Left ventricle myocardium inferior (tissue), 1 donor: Measurements from ENCODE around the gene SHISAL2A. TPM values are rescaled to one million over a fixed set of nuclear protein-coding genes. Genes with fewer than 3 reads are reported as not detected.
A peak's percentile ranks its signal among the peaks of the same experiment; 100 is the strongest.

Source experiments
- DNase-seq: peaks from one replicate; pipeline ENCODE4 v3.0.0-alpha.2; 2020
- H3K27ac ChIP-seq: fragments of 200-600 bp; replicated peaks from 2 replicates; pipeline ENCODE4 v1.8.0; 2021
- H3K27me3 ChIP-seq: fragments of 200-600 bp; 2 replicates; pipeline ENCODE4 v1.8.0; 2021; ENCODE audit warnings: low read depth
- H3K36me3 ChIP-seq: fragments of 200-600 bp; 2 replicates; pipeline ENCODE4 v1.8.0; 2021
- H3K4me1 ChIP-seq: fragments of 200-600 bp; 2 replicates; pipeline ENCODE4 v1.8.0; 2021
- H3K4me3 ChIP-seq: fragments of 200-600 bp; 2 replicates; pipeline ENCODE4 v1.8.0; 2021; ENCODE audit warnings: mild to moderate bottlenecking, moderate library complexity
- H3K9me3 ChIP-seq: fragments of 200-600 bp; replicated peaks from 2 replicates; pipeline ENCODE4 v1.8.0; 2021
- intact Hi-C: fragments of 100-400 bp; cut with micrococcal nuclease; formaldehyde crosslinking; loops from one replicate; pipeline ENCODE4 v1.11.0; 2022
- total RNA-seq: library from RNA; stranded (reverse); fragmentation: NEBNext Ultra II Directional; extraction: Animal tissue kit (Norgen Biotek cat#: 25700); gene quantifications from one replicate; pipeline ENCODE4 v1.2.1, GENCODE V29; 2021
- TF ChIP-seq, protein P1 (sequence below): fragments of 200-600 bp; IDR thresholded peaks from 2 replicates; pipeline ENCODE4 v1.8.0; 2021; ENCODE audit warnings: antibody characterized with exemption, mild to moderate bottlenecking, borderline replicate concordance
- donor health status: DM: no; HTN: yes; CAD: no; lungs with severe emphysema.

SHISAL2A gene
- total RNA-seq, 1 donor from 2014 or later, result not detected

GRCh38 chr1:52603630-52604029 is 29.3 kb upstream of the SHISAL2A start:
- Histone ChIP-seq H3K9me3 (no peaks in the 10 kb centered on the region), H3K27ac (peak overlapping the region; percentile 84), H3K27me3 (no peaks in the 10 kb centered on the region), H3K36me3 (peaks cover 23% of the 10 kb centered on the region), H3K4me1 (peaks cover 39% of the 10 kb centered on the region), H3K4me3 (no peak overlapping the region)
- intact Hi-C loops, result no loop called here
- TF ChIP-seq, protein P1, sequence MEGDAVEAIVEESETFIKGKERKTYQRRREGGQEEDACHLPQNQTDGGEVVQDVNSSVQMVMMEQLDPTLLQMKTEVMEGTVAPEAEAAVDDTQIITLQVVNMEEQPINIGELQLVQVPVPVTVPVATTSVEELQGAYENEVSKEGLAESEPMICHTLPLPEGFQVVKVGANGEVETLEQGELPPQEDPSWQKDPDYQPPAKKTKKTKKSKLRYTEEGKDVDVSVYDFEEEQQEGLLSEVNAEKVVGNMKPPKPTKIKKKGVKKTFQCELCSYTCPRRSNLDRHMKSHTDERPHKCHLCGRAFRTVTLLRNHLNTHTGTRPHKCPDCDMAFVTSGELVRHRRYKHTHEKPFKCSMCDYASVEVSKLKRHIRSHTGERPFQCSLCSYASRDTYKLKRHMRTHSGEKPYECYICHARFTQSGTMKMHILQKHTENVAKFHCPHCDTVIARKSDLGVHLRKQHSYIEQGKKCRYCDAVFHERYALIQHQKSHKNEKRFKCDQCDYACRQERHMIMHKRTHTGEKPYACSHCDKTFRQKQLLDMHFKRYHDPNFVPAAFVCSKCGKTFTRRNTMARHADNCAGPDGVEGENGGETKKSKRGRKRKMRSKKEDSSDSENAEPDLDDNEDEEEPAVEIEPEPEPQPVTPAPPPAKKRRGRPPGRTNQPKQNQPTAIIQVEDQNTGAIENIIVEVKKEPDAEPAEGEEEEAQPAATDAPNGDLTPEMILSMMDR, result no peak
- DNase-seq, result no peak

DNA sequence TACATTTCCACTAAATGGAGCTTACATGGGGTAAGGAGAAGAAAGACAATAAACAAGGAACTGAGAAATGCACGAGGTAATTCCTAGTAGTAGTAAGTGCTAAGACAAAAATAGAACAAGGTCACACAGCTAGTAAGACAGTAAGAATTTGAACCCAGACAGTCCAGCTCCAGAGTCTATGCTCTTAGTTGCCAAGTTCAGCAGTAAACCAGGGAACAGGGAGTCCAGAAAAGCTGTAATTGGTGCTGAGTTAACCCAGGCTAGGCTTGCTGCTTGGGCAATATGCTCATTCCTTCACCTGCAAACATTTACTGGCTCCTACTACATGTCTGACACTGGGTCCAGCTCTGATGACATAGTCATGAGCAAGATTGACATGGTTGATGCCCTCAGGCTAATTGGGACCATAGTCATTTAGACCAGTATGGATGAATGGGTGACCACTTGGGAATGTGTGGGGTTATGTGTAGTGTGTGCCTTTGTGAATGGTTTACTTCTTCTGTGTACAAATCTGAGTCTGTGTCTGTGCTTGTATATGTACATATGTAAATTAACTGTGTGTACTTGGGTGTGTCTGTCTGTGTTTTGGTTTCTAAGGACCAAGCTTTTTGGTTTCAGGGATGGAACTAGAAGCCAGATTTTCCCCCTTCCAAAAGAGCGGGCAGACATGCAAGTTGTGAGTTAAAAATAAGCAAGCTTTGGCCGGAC is 28.8 kb upstream of the SHISAL2A start:
- peaks cover 39% of the 10 kb centered on the region for H3K4me1 ChIP-seq
- H3K4me3 ChIP-seq, result no peak overlapping the region
- intact Hi-C loops, result no loop called here
- H3K9me3 ChIP-seq, result no peaks in the 10 kb centered on the region
- TF ChIP-seq, protein P1, result no peak
- no peak for DNase-seq
- peaks cover 28% of the 10 kb centered on the region for H3K36me3 ChIP-seq
- H3K27ac ChIP-seq, result peak overlapping the region; percentile 84
- no peaks in the 10 kb centered on the region for H3K27me3 ChIP-seq

DNA sequence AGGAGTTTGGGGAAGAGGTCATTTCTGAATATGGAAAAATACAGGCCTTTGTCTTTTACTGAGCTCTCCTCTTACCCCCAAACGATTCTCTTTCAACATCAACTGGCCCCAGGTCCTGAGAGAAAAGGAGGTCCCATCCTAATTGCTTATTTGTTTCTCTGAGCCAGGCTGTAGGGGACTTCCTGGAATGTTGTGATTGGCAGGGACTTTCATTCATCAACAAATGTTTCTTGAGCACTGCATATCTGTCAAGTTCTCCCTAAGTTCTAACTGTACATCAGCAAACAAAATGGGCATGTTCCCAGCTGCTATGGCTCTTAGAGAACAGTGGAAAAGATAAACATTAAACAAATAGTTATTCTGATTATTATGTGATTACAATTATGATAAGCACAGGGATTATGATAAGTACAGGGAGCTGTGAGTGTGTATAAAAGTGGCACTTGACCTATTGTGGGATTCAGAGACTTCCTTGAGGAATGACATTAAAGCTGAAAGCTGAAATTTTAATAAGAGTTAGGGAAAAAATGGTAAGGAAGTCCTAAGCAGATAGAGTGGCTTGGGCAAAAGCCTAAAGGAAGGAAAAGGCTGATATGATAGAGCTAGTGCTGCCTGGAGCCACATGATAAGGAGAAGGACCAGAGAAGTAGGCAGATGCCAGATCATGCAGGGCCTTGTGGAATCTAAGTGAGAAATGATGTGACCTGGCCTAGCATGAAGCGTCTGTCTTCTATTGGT is 19.2 kb upstream of the SHISAL2A start:
- Histone ChIP-seq H3K27me3 (no peaks in the 10 kb centered on the region), H3K4me1 (no peaks in the 10 kb centered on the region), H3K27ac (no peak overlapping the region), H3K4me3 (no peak overlapping the region), H3K36me3 (peaks cover 8% of the 10 kb centered on the region), H3K9me3 (no peaks in the 10 kb centered on the region)
- TF ChIP-seq, protein P1, result no peak
- intact Hi-C loops, result no loop called here
- DNase-seq, result no peak

GRCh38 chr1:52614671-52615070 is 18.3 kb upstream of the SHISAL2A start:
- H3K4me1 ChIP-seq, result no peaks in the 10 kb centered on the region
- DNase-seq, result no peak
- H3K9me3 ChIP-seq, result no peaks in the 10 kb centered on the region
- no peaks in the 10 kb centered on the region for H3K27me3 ChIP-seq
- H3K27ac ChIP-seq, result no peak overlapping the region
- TF ChIP-seq, protein P1, result no peak
- intact Hi-C loops, result no loop called here
- no peak overlapping the region for H3K4me3 ChIP-seq
- peaks cover 5% of the 10 kb centered on the region for H3K36me3 ChIP-seq

DNA sequence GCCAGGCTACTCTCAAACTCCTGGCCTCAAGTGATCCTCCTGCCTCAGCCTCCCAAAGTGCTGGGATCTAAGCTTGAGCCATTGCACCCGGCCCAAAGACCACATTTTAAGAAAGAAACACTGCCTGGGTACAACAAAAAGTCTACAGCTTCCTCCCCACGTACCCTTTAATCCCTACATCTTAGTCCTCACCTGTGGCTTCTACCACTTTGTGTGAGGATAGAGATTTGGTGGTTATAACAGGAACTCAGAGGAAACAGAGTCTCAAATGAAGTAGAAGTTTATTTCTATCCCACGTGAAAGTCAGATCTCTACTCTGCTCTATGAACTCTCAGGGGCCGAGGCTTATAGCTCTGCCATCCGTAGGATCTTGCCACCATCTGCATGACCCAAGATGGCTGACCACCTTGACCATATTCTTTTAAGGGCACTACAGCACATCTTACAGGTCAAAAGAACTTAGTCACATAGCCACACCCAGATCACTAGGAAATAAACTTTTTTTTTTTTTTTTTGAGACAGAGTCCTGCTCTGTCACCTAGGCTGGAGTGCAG is 17.4 kb upstream of the SHISAL2A start:
- Histone ChIP-seq H3K27me3 (no peaks in the 10 kb centered on the region), H3K27ac (no peak overlapping the region), H3K36me3 (peaks cover 4% of the 10 kb centered on the region), H3K9me3 (peaks cover 4% of the 10 kb centered on the region), H3K4me3 (no peak overlapping the region), H3K4me1 (no peaks in the 10 kb centered on the region)
- intact Hi-C loops, result no loop called here
- TF ChIP-seq, protein P1, result no peak
- DNase-seq, result no peak
